ENCODE data around the gene S100PBP. TPM values are rescaled to one million over a fixed set of nuclear protein-coding genes. Genes with fewer than 3 reads are reported as not detected.

S100PBP gene
- total RNA-seq, 3 donors from 2014 or later (not counting 1 experiment from before 2014, with no cell fraction given): 84.5 to 114 (median 85.5) TPM

- H3K4me1 Mint-ChIP-seq: peaks cover 4 to 10% of the 10 kb centered on the region in 2 donors
- no peak for TF ChIP-seq CTCF (IDR thresholded peaks at IDR 0.05)
- ATAC-seq (no peak), DNase-seq (no peak)
- H3K4me3 ChIP-seq (ENCODE audit: low read length): no peak overlapping the region
- peaks cover 28% of the 10 kb centered on the region for H3K27me3 ChIP-seq (ENCODE audit: control insufficient read depth, insufficient read depth, low read length)
- H3K36me3 ChIP-seq (ENCODE audit: control insufficient read depth, insufficient read depth, low read length): no peaks in the 10 kb centered on the region
- no peak overlapping the region for H3K27ac Mint-ChIP-seq
- H3K9me3 Mint-ChIP-seq: no peaks in the 10 kb centered on the region
- H3K27ac ChIP-seq (ENCODE audit: low read length): no peak overlapping the region
- intact Hi-C loops (cut with micrococcal nuclease): no loop called here
- H3K9me3 ChIP-seq (ENCODE audit: control insufficient read depth, insufficient read depth, low read length): no peaks in the 10 kb centered on the region
- H3K4me1 ChIP-seq (ENCODE audit: control insufficient read depth, insufficient read depth, low read length): peaks cover 11% of the 10 kb centered on the region
- H3K36me3 Mint-ChIP-seq: no peaks in the 10 kb centered on the region
- peaks cover 26 to 32% of the 10 kb centered on the region in 2 donors for H3K27me3 Mint-ChIP-seq (ENCODE audit: low read depth in 2 of 2)
- peak overlapping the region; percentile 86 for H3K4me3 Mint-ChIP-seq
- 53% methylated on average over 21 of the region's 24 CpGs for WGBS (ENCODE audit: insufficient coverage)
These were observed 84.5 kb downstream of the S100PBP start for GRCh38 chr1:32901823-32902534.

GRCh38 chr1:32902535-32902920 is 85.1 kb downstream of the S100PBP start:
- ATAC-seq: no peak
- Histone ChIP-seq H3K36me3 (ENCODE audit: control insufficient read depth, insufficient read depth, low read length) (no peaks in the 10 kb centered on the region), H3K9me3 (ENCODE audit: control insufficient read depth, insufficient read depth, low read length) (no peaks in the 10 kb centered on the region), H3K27ac (ENCODE audit: low read length) (no peak overlapping the region), H3K4me1 (ENCODE audit: control insufficient read depth, insufficient read depth, low read length) (peaks cover 11% of the 10 kb centered on the region), H3K27me3 (ENCODE audit: control insufficient read depth, insufficient read depth, low read length) (peaks cover 28% of the 10 kb centered on the region), H3K4me3 (ENCODE audit: low read length) (no peak overlapping the region)
- H3K27me3 Mint-ChIP-seq (ENCODE audit: low read depth in 2 of 2): peaks cover 26 to 30% of the 10 kb centered on the region in 2 donors
- DNase-seq: no peak
- 73% methylated on average over 6 of the region's 6 CpGs for WGBS (ENCODE audit: insufficient coverage)
- H3K9me3 Mint-ChIP-seq: no peaks in the 10 kb centered on the region
- no peaks in the 10 kb centered on the region for H3K36me3 Mint-ChIP-seq
- no peak for TF ChIP-seq CTCF (IDR thresholded peaks at IDR 0.05)
- H3K4me1 Mint-ChIP-seq: peaks cover 4 to 10% of the 10 kb centered on the region in 2 donors
- peak overlapping the region; percentile 71 for H3K4me3 Mint-ChIP-seq
- intact Hi-C loops (cut with micrococcal nuclease): no loop called here
- H3K27ac Mint-ChIP-seq: no peak overlapping the region

- intact Hi-C loops (cut with micrococcal nuclease): no loop called here
- Mint-ChIP-seq H3K4me1 (peaks cover 4 to 10% of the 10 kb centered on the region in 2 donors), H3K27ac (no peak overlapping the region)
These were observed 86.7 kb downstream of the S100PBP start for GRCh38 chr1:32903991-32904785.

More at GRCh38 chr1:32903991-32904785, 86.7 kb downstream of the S100PBP start:
- peaks cover 11% of the 10 kb centered on the region for H3K4me1 ChIP-seq (ENCODE audit: control insufficient read depth, insufficient read depth, low read length)
- no peak for ATAC-seq
- H3K36me3 ChIP-seq (ENCODE audit: control insufficient read depth, insufficient read depth, low read length): no peaks in the 10 kb centered on the region
- no peak for DNase-seq
- Mint-ChIP-seq H3K36me3 (no peaks in the 10 kb centered on the region), H3K27me3 (ENCODE audit: low read depth in 2 of 2) (peaks cover 23 to 26% of the 10 kb centered on the region in 2 donors), H3K9me3 (no peaks in the 10 kb centered on the region), H3K4me3 (no peak overlapping the region)
- WGBS (ENCODE audit: insufficient coverage): 58% methylated on average over 2 of the region's 3 CpGs
- no peak overlapping the region for H3K27ac ChIP-seq (ENCODE audit: low read length)
- peaks cover 25% of the 10 kb centered on the region for H3K27me3 ChIP-seq (ENCODE audit: control insufficient read depth, insufficient read depth, low read length)
- no peak for TF ChIP-seq CTCF (IDR thresholded peaks at IDR 0.05)
- no peaks in the 10 kb centered on the region for H3K9me3 ChIP-seq (ENCODE audit: control insufficient read depth, insufficient read depth, low read length)
- no peak overlapping the region for H3K4me3 ChIP-seq (ENCODE audit: low read length)
